ELF-1 (cell line): ENCODE measurements around the gene ICAM2.
"Not testable (repeated sequence)": the region's sequence is repeated elsewhere in the genome, so short reads cannot be mapped to it uniquely, and the experiment has no call there.

Source experiments
- DNase-seq: peaks from one replicate; pipeline ENCODE4 v3.0.0-alpha.2; 2016; ENCODE audit warnings: low read depth, low spot score

ICAM2 gene

DNA sequence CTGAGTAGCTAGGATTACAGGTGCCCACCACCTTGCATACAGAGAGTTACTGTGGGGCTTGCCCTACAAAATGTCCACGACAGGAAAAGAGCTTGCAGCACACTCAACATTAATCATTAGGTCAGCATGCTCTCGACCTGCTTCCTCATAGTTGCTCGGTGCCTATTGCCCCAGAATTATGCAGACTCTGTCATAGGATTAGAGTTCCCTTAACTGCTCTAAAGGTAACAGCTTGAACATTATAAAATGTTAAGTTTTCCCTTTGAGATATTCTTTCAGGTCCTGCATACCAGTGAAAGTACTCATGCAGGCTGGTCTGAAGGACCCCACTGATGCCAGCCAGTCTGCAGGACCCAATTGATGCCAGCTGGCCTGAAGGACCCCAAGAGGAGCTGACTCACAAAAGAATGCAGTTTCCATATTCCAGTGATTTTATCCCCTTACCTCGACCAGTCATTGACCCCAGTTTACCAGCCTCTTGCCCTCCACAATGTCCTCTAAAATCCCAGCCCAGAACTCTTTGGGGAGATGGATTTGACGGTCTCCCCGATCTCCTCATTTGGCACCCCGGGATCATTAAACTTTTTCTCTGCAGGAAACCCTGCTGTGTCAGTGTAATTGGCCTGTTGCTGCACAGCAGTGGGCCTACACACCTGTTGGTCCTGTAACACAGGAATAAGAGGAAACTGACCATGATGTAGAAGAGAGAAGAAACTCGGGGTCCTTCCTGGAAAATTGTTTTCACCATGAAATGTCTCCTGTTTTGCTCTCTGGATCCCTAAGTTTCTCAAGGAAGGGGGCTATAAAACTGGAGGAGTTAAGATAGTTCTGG lies 10.6 kb downstream of the ICAM2 start:
- DNase-seq: no peak

- DNase-seq: no peak
Measured at GRCh38 chr17:64008830-64009229, 11.6 kb downstream of the ICAM2 start.

DNA sequence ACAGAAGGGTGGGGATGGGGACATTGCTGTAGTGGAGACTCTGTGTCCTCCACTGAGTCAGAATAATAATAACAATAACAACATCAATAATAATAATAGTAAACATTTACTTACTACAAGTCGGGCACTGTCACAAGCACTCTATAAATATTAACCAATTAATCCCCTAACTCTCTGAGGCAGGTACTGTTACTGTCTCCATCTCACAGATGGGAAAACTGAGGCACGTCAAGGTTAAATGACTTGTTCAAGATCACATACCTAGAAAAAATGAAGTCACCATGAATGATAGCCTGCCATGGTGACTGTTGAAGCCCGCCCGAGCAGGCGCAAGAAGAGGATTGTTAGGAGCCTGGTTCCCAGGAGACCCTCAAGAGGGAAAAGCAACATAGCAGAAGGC lies 12.1 kb downstream of the ICAM2 start:
- no peak for DNase-seq

GRCh38 chr17:64007838-64008282 lies 12.6 kb downstream of the ICAM2 start:
- DNase-seq: no peak

DNA sequence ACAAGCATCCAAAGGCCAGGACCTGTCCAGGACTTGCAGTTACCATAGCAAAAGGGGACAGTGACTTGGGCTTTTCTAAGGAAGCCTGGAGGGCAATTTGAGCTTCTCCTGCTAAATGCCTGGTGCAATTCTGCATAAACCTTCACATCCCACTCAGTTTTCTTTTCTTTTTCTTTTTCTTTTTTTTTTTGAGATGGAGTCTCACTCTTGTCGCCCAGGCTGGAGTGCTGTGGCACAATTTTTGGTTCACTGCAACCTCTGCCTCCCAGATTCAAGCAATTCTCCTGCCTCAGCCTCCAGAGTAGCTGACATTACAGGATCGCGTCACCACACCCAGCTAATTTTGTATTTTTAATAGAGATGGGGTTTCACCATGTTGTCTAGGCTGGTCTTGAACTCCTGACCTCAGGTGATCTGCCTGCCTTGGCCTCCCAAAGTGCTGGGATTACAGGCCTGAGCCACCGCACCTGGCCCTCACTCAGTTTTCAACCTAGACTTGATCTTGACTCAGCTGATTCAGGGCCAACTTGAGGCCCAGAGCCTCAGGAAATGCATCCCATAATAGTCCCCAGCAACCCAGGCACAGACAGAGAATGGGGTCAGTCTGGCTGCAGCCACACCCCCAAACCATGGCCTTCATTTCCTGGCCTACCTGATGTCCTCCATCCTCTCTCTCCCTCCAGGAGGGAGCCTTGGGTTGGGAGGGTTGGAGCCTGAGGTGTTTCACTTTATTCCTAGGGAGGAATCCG lies 13.2 kb downstream of the ICAM2 start:
- not testable (repeated sequence) for DNase-seq

DNA sequence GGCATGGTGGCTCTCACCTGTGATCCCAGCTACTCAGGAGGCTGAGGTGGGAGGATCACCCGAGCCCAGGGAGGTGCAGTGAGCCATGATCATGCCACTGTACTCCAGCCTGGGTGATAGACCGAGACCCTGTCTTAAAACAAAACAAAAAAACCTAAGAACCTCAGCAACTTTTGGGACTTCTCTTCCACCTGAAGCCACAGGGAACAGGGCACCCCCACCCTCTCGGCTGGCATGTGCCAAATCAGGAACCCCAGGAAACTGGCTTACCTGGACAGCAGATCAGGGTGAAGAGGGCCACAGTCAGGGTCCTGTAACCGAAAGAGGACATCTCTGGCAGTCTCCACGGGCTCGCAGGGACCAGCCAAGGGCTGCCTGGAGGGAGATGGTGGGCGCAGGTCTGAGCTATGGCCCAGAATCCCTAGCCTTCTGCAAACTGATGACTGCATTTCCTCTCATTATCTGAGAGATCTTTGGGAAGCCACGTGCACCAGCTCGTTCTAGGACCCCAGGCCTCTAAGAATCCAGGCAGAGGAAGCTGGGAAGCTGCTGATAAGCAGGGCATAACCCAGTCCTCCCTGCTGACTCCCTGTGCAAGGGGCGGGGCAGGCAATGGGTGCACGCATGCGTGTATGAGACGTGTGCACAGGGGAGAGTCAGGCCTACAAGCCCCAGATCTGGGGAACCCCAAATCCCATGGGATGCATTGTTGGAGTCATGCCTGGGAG lies 13.9 kb downstream of the ICAM2 start:
- peak; percentile 37 for DNase-seq

- DNase-seq: no peak
Measured at GRCh38 chr17:64005734-64006167, 14.7 kb downstream of the ICAM2 start.

DNA sequence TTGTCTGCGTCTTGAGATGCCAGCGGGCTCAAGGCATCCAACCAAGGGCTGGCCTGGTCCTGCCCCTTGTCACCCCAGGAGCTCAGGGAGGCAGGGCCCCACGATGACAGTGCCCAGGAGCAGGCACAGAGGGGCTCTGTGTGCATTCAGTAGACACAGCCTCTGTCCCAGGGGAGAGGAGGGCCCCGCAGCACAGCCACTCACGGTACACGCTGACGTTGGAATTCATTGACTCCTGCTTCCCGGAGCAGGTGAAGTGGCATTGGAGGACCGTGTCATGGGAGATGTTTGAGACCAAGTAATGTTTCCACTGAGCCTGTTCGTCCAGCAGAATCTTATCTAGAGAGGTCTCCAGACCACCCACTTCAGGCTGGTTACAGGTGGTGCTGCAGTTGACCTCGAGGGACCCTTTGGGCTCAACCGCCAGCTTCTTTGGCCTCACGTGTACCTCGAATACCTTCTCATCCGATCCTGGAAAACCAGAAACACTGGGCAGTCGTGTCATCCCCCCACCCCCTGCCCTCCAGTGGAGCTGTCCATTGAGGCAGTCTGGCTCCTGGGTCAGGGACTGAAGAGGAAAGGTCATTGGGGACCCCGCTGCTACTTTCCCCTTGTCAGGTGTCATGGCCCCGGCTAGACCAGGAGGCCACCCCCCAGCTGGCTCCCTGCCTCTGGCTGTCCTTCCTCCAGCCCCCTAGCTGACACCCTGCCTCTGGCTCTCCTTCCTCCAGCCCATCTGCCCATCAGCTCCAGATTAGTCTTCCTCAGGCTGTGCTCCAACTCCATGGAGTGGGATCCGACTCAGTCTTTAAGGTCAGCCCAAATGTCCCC lies 15.3 kb downstream of the ICAM2 start:
- no peak for DNase-seq

GRCh38 chr17:64004218-64004770 lies 16.1 kb downstream of the ICAM2 start:
- DNase-seq: no peak

DNA sequence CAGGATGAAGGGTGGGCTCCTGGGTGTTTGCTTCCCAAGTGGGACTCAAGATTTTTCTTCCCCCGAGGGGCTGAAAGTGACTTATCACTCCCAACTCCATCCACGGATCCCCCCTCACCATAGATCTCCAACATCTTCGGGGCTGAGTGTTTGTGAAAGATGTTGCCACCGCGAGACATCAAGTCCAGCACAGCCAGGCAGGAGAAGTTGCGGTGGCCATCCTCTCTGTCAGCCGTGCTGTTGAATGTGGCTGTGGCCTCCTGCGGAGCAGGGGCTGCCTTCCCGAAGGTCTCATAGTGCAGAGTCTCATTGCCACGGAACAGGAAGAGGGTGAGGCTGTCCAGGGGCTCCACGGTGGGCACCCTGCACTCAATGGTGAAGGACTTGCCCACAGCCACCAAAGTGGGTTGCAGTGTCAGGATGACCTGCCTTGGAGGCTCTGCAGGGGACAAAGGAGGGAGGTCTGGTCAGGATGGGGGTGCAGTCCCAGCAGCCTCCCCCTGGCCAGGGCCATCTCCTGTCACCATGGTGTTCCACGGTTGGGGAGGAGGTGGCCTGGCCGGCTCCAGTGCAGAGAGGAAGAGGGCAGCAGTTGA lies 16.8 kb downstream of the ICAM2 start:
- DNase-seq: no peak

GRCh38 chr17:64002658-64003525 lies 17.5 kb downstream of the ICAM2 start:
- DNase-seq: no peak

- no peak for DNase-seq
Measured at GRCh38 chr17:64001763-64002529, 18.5 kb downstream of the ICAM2 start.

DNA sequence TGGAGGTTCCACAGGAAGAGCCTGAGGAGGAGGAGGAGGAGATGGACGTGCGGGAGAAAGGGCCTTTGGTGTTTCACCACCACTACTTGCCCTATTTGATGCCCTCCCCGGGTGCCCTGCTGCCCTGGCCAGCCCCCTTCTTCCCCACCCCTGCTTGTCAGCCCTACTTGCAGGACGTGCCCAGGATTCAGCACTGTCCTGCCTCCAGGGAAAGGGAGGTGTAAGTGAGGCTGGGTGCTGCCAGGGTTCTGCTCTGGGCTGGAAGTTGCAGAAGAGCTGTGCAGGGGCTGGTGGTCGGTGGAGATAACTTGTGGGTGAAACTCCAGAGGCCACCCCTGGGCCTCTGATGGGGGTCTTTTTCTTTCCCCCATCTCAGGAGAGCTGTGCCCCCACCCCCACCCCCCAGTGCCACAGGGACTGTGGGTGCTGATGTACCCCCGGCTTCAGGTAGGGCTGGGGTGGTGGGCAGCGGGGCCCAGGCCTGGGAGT lies 19.3 kb downstream of the ICAM2 start:
- DNase-seq: no peak

- DNase-seq: no peak
Measured at GRCh38 chr17:63999680-64000531, 20.5 kb downstream of the ICAM2 start.

GRCh38 chr17:63998721-63999679 lies 21.4 kb downstream of the ICAM2 start:
- no peak for DNase-seq

- peak; percentile 82 for DNase-seq
Measured at GRCh38 chr17:63998050-63998720, 22.2 kb downstream of the ICAM2 start, which contains the start of gene PRR29. Gene PRR29 (plus strand): TSS chr17:63998351. CDS start chr17:63998365, 14 bp downstream.
